Stimulated activated CD4-positive, alpha-beta T cell treated with anti-CD3 and anti-CD28 coated beads, Interleukin-1b, Interleukin-23, amount 100 ng/mL, for 4 hours (primary cell): ENCODE results near the gene LRRC49.
A peak's percentile ranks its signal among the peaks of the same experiment; 100 is the strongest.
"Not testable (repeated sequence)": the region's sequence is repeated elsewhere in the genome, so short reads cannot be mapped to it uniquely, and the experiment has no call there.

Experiments used
- DNase-seq, 2 donors: peaks; one replicate each; pipeline ENCODE4 v3.0.0-alpha.2; 2020; ENCODE audit warnings: low read depth in 2 of 2

Gene LRRC49, protein sequence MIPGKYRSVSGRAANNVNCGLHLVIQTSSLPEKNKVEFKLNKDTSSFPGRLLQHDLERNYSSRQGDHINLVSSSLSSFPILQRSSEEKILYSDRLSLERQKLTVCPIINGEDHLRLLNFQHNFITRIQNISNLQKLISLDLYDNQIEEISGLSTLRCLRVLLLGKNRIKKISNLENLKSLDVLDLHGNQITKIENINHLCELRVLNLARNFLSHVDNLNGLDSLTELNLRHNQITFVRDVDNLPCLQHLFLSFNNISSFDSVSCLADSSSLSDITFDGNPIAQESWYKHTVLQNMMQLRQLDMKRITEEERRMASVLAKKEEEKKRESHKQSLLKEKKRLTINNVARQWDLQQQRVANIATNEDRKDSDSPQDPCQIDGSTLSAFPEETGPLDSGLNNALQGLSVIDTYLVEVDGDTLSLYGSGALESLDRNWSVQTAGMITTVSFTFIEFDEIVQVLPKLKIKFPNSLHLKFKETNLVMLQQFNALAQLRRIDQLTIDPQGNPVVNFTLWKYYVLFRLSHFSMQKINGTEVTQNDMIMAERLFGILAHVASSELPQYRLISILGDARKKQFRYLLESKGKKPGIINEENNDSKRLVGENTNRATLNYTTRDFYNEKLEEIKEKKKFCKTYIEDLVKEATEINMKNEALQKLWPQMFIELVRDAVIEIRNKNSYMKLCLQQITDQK

DNA sequence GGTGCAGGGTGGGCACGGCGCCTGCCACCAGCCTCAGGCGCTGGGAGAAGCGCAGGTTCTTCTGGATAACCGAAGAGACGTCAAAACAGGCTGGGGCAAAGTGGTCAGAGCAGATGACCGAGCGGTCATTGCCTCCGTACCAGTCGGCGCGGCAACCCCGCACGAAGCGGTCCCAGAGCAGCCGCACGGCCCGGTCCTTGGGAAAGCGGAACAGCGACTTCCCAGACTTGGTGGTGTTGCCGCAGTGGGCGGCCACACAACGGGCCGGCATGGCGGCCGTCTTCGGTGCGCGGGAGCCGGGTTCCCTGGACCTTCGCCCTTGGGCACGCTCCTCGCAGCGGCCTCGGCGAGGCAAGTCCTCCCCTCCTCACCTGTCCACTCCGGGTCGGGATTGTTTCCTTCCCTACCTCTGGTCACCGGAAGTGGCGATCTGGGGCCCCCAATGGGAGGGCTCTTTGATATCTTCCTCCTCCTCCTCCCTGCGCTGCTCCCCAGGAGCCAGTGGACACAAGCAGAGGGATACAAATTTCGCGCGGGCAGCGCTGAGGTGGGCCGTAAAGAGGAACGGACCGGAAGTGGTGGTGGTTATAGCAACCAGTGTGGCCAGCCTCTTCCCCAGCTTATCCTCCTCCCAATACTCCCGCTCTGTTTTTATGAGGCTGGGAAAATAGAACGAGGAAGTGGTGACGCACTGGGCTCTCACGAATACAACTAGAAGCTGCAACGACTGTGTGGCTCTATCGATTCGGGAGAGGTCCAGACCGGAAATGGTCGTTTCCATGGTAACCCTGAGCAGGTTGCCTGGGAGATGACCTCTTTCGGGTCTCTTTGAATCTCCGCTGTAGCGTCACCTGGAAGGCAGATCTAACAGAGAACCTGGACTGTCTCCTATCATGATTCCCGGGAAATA lies at the start of gene LRRC49, which contains the start of gene THAP10:
Gene LRRC49, plus strand, starts transcription at position 825 of the 910 bp plus-strand sequence. Its CDS starts 69 bp downstream, at position 894.
Gene THAP10, minus strand, starts transcription at position 432 of the 910 bp plus-strand sequence. Its CDS starts 161 bp downstream, at position 271.
- DNase-seq = peak in 1 of 2 donors; percentile 8

DNA sequence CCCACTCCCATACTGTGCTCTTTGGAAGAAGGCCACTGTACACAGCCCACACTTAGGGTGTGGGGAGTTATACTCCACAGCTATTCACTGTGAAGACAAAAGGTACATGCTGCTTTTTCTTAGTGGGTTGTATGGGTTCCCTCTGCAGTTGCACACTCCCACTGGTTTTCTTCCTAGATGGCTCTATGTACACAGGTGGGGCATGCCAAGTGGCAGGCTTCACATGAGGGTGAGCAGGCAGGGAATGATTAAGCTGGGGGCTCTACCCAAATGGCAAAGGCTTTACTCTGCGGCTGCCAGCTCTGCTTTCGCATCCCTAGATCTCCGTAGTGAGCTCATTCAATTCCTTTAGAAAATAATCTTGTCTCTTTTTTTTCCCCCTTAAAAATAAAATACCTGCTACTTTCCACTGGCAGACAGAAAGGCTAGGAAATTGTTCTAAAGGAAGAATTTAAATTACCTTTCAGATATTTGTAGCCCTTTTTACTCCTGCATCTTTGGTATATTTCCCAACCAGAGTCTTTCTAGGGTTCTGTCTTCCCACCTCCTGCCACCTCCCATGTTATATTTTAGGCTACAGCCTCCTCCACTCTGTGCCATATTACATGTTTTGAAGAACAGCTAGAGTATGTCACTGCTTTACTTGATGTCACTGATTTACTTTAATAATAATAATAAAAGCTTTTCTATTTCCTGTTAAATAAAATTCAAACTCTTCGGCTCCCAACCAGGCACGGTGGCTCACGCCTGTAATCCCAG lies 46.8 kb upstream of the LRRC49 start:
- DNase-seq = no peak

DNA sequence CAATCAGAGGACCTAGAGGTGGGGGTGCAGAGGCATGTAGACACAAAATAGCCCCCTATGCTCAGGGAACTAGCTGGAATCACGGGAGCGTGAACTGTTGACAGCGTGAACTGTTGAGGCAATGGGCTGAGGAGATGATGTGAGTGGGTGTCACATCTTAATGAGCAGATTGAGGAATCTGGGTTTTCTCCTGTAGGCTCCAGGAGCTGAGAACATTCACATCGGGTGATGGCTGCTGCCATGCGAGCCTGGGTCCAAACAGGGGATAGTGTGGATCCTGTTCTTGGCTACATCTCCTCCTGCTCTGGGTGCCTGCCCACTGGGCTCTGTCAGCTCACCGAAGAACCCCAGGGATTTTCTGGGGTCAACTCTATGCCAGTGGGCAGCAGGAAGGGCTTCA lies 40.7 kb upstream of the LRRC49 start:
- DNase-seq = no peak

DNA sequence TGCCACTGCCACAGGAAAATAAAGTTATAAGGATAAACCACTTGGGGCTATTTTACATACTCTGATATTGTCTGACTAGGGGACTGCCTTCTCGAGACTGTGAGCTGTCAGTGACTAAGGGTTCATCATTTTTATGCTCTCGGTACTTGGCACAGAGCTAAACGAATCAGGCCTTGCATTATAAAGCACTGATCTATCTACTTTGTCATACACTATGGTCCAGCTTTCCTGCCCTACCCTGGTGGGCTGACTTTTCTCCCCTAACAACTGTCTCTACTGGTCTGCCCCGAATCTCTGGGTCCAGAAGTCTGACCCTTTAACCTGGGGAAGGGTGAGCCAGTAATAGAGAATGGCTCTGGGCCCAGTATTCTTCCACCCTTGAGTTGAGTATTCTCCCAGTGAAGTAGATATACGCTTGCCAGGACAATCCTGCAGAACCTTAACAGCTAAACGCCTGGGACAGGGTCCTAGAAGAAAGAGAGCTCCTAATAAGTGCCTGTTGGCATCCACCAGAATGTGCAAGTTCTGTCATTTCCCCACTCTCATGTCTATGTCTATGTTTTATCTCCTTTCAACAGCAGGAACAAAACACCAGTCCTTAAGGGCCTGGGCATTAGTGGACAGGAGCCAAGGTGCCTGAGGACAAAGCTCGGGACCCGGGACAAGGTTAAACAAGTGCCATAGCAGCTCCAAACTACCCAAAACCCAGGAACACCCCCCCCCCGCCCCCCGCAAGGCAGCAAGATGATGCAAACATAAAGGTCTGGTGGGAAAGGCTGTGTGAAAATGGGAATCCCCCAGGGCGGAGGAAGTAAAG lies 39.9 kb upstream of the LRRC49 start:
- no peak for DNase-seq

DNA sequence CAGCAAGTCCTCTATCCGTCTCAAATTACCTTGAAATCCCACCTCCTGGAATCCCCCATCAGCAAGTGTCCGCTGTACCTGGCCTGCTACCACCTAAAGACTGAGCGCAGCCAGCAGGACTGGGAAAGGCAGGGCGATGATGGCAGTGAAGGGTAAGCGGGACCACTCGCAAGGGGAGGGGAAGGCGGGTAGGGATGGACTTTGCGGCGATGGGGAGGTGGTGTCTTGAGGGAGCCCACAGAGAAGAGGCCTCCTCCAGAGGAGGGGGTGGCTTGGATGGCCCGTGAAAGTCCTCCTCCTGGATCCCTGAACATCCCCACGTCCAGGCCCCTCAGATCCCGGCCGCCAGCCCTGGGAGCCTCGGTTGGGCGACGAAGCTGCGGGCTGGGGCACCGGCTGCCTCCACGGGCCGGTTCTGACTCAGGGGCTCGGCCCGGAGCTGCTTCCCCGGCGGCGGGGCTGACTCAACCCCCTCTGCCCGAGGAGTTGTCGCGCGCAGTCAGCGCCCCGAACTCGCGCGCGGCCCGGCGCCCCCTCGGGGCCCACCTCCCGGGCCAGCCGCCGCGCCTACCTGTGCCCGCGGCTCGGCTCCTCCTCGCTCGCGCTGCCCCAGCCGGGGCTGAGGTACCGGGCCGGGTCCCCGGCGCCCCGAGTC lies 39.2 kb upstream of the LRRC49 start:
- peak in 1 of 2 donors; percentile 7 for DNase-seq

DNA sequence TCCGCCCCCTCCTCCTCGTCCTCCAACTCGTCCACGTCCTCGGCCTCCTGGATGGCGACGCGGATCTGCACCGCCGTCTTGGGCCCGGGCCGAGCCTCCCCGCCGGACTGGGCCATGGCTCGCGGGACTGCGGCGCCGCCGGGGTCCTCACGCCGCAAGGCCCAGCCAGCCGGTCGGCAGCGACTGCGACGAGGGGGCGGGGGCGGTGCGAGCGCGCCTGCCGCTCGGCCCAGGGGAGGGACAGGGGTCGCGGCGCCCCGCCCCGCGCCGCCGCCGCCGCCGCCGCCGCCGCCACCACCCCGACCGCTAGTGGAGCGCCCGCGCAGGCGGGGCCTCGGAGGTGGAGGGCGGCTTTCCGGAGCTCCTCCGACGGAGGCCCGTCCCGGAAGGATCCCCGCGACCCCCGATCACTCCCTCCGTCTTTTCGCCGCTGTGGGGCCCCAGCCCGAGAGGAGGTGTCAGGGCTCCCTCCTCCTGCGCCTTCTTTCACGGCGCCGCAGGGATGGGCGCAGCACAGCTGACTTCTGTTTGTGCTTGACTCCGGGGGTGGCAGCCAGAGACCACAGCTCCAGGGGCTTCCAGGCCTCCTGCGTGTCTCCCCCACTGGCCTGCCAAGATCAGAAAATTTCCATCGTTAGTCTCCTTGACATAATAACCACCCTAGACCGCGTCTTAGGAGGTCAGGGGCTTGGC lies 38.5 kb upstream of the LRRC49 start, which contains the start of gene LARP6:
Gene LARP6, minus strand, starts transcription at position 185 of the 693 bp plus-strand sequence. Its CDS starts 69 bp downstream, at position 116.
- DNase-seq = peak in 1 of 2 donors; percentile 37

DNA sequence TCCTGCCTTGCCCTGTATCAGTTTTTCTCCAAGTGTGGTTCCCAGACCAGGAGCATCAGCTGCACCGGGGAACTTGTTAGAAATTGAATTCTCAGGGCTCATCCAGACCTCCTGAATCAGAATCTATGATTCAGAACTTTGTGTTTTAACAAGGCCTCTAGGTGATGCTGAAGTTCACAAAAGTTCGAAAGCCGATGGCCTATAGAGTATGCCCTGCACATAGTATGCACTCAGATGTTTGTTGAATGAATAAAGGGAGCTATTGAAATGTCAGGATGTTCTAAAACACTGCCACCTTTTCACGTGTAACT lies 38.0 kb upstream of the LRRC49 start:
- no peak for DNase-seq

DNA sequence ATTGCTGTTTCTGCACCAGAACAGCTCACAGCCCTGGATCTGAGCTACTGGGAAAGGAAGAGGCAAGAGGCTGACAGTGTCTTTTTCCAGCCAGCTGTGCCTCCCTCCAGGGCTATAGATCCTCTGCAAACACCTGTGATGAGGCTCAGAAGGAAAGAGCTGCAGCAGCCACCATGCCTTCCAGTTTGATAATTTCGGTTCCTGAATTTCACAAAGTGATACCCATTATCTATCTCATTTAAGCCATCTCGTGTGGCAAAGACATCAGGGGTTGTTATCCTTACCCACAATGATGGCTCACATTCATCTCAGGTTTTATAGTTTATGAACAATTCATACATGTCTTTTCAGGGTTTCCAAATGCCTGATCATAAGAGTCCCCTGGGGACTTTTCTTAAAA lies 36.9 kb upstream of the LRRC49 start:
- no peak for DNase-seq

DNA sequence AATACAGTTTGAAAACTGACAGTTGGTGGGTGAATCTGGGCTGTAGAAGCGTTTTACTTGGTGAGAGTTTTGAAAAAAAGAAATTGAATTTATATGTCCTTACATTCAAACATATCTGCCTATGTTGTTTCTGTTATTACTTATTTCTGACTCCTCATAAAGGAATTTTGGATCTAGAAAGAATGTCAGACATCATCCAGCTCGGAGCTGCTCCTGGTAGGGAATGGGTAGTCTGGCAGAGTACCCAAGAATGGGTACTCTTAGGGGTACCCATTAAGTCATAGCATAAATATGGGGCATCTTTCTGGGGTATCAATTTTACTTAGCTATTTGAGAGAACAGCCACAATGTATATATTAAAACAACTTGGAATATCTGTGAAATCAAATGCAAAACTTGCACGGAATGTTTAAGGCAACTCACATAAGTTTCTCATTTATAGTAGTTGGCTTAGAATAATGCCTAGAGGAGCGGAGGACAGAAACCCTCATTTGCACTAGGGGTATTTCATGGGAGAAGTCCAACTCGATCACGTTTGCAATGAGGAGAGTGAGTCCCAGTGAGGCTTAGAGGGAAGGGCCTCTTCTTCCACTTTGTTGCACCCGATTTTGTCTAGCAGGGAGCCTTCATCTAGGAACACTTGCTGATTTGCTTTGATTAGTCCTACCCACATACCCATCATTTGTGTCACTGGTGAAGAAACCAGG lies 36.3 kb upstream of the LRRC49 start:
- no peak for DNase-seq

DNA sequence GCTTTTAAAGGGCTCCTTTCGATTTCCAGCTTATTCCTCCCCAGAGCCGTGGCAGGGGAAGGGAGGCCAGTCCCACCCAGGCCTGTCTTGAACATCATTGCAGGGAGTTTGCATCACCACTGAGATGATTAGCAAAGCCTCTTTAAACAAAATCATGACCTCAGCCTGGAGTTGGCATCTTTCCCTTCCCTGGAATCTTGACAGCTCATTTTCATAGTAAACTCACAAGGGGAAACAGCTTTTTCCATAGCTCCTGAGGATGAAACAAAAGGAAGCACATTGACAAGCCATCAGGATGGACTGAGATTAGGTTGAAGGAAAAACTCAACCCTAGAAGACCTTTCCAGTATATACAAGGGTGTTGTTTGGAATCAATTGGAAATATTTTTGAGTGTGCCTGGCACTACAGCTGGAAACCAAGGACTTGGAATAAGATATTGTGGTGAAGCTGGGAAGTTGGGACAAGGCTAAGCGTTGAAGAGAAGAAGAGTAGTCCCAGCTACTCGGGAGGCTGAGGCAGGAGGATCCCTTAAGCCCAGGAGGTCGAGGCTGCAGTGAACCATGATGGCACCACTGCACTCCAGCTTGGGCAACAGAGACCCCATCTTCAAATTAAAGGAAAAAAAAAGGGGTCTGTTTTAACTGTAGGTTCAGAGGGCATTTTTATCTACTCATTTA lies 35.6 kb upstream of the LRRC49 start:
- no peak for DNase-seq

DNA sequence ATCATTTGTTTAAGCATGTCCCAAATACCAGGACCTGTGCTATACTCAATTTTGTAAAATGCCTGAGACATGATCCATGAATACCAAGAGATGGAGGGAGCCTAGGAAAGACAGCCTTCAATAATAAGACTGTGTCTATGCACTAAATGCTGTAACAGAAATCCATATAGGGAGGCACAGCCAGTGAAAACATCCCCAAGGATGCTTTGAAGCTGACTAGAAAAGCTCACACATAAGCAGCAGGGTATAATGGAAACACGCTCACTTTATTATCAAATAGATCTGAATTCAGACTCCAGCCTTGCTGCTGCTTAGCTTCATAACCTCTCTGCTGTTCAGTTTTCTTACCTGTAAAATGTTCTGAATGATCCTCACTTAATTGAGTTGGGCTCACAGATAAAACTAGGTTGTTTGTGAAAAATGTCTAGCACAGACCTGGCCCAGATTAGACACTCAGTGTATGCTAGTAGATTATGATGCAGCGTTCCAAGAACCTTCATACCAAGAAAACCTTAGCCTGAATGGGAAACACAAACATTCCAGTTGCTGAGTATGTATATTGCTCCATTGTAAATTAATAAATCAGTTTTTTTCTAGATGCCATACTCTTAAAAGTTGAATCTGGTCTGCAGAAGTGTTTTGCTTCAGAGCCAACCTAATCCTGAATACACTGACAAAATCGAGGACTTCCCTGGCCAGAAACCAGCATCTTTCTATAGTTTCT lies 34.9 kb upstream of the LRRC49 start:
- no peak for DNase-seq

DNA sequence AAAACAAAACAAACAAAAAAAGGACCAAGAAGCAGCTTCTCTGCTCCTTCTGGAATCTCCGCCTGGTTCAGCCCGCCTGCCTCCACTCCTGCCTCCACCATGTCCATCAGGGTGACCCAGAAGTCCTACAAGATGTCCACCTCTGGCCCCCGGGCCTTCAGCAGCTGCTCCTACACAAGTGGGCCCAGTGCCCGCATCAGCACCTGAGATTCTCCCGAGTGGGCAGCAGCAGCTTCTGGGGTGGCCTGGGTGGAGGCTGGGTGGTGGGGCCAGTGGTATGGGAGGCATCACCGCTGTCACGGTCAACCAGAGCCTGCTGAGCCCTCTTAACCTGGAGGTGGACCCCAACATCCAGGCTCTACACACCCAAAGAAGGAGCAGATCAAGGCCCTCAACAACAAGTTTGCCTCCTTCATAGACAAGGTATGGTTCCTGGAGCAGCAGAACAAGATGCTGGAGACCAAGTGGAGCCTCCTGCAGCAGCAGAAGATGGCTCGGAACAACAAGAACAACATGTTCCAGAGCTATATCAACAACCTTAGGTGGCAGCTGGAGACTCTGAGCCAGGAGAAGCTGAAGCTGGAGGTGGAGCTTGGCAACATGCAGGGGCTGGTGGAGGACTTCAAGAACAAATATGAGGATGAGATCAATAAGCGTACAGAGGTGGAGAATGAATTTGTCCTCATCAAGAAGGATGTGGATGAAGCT lies 33.9 kb upstream of the LRRC49 start:
- DNase-seq = not testable (repeated sequence)

DNA sequence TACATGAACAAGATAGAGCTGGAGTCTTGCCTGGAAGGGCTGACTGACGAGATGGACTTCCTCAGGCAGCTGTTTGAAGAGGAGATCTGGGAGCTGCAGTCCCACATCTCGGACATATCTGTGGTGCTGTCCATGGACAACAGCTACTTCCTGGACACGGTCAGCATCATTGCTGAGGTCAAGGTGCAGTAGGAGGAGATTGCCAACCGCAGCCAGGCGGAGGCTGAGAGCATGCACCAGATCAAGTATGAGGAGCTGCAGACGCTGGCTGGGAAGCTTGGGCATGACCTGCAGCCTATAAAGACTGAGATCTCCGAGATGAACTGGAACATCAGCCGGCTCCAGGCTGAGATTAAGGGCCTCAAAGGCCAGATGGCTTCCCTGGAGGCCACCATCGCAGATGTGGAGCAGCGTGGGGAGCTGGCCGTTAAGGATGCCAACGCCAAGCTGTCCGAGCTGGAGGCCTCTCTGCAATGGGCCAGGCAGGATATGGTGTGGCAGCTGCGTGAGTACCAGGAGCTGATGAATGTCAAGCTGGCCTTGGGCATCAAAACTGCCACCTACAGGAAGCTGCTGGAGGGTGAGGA lies 33.2 kb upstream of the LRRC49 start:
- no peak for DNase-seq

DNA sequence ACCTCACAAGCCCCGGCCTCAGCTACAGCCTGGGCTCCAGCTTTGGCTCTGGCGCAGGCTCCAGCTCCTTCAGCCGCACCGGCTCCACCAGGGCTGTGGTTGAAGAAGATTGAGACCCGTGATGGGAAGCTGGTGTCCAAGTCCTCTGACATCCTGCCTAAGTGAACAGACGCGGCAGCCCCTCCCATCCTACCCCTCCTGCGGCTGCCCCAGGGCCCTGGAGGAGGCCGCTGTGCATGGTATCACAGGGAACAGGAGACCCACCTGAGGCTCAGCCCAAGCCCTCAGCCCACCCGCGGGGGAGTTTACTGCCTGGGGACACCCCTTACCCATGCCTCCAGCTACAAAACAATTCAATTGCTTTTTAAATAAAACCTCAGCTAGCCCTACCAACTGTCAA lies 32.6 kb upstream of the LRRC49 start:
- no peak for DNase-seq

DNA sequence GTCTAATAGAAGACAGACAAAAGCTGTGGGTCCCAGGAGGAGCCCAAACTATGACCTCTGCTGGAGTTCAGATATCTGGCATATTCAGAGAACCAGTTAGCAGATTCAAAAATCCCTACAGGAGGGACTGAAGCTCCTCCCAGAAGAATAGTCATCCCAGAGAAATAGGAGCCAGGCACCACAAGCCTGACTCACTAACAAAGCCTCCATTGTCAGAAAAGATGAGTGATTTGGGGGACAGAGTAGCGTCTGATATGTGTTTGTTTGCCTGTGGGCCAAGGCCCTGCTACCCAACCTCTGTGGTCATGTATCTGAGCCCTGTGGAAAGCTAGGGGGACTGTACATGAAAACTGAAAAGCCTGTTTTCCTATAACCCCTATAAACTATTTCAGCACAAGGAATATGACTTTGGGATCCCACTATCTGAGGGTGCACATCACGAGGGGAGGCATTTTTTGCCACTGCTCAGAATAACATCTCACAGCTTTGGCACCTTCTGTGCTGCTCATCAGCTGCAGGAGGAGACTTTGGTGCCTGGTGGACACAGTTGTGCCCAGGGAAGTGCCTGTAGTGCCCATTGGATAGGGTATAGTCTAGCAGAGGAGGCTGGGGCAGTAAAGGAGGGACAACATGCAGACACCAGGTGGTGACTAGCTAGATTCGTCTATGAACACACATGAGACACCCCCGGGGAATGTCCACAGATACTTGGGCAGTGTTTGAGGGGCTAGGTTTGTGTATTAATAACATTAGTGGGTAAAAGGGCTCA lies 29.0 kb upstream of the LRRC49 start:
- no peak for DNase-seq
